ENCODE data around the gene TJAP1.

DNA sequence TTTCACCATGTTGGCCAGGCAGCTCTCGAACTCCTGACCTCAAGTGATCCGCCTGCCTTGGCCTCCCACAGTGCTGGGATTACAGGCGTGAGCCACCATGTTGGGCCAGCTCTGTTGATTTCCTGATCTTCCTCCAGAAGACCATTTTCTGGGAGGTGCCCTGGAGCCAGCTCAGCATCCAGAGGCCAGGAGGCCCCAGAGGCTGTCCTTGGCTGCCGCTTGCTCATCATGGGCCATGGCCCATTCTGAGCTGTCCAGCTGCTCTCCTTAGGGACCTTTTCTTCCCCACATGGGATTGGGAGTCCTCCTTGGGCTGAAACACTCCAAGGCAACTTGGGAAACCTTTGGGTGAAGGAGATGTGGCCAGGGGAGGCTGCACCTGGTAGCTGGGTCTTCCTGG lies 17.4 kb downstream of the TJAP1 start:
- TF ChIP-seq, protein P1, sequence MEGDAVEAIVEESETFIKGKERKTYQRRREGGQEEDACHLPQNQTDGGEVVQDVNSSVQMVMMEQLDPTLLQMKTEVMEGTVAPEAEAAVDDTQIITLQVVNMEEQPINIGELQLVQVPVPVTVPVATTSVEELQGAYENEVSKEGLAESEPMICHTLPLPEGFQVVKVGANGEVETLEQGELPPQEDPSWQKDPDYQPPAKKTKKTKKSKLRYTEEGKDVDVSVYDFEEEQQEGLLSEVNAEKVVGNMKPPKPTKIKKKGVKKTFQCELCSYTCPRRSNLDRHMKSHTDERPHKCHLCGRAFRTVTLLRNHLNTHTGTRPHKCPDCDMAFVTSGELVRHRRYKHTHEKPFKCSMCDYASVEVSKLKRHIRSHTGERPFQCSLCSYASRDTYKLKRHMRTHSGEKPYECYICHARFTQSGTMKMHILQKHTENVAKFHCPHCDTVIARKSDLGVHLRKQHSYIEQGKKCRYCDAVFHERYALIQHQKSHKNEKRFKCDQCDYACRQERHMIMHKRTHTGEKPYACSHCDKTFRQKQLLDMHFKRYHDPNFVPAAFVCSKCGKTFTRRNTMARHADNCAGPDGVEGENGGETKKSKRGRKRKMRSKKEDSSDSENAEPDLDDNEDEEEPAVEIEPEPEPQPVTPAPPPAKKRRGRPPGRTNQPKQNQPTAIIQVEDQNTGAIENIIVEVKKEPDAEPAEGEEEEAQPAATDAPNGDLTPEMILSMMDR (IDR thresholded peaks at IDR 0.05; ENCODE audit: poor library complexity), result no peak
- no peak for TF ChIP-seq EZH2 (IDR thresholded peaks at IDR 0.05; ENCODE audit: borderline replicate concordance)

Data from hepatocyte (in vitro differentiated cells).